NT2/D1 (cell line): Measurements from ENCODE around the gene PLXDC2.

ENCODE experiments used
- YY1 ChIP-seq: IDR thresholded peaks from 2 replicates; pipeline ENCODE4 v1.6.1; 2011; ENCODE audit not compliant: insufficient read length, insufficient read depth
- ZNF274 ChIP-seq: IDR thresholded peaks from 2 replicates; pipeline ENCODE4 v1.6.1; 2011; ENCODE audit warnings: mild to moderate bottlenecking, low read depth, low read length

DNA sequence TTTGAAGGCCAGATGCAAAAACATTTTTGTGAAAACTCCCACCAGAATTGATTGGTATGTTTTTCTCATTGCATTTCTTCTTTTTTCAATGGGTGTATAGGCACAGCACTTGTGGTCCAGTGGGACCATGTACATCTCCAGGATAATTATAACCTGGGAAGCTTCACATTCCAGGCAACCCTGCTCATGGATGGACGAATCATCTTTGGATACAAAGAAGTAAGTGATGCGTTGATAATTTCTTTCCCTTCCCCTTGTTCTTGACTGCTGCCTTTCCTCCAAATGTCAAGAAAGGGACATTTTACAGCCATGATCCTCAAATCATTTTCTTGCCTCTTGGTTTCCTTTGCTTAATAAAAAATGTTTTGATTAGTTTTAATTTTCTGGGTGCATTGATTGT, 331.5 kb downstream of the PLXDC2 start:
- TF ChIP-seq YY1 = no peak
- no peak for TF ChIP-seq ZNF274
